GM12801 (cell line): ENCODE data around the gene EPB41L2.

Experiments
- TF ChIP-seq, protein P1 (sequence below): IDR thresholded peaks from one replicate; pipeline ENCODE4 v1.5.1; 2011; ENCODE audit warnings: control low read depth; ENCODE audit not compliant: insufficient read length; ENCODE audit errors: extremely low read depth

The EPB41L2 gene

DNA sequence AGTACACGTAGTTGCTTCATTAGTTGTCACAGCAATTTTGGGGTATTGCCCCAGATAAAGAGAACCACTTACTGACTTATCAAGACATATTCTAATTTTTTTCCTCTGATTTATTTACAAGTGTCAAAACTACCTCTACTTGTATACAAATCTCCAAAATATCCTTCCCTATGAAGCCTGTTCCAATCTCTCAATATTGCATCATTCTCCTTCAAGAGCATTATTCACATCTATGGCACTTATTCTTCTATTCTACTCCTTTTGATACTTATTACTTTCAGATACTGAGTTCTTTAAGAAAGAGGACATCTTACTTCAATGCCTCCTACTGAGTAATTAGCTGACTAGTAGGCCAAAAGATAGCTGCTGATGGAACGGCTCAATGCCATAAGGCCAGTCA is 130.6 kb downstream of the EPB41L2 start:
- TF ChIP-seq, protein P1, sequence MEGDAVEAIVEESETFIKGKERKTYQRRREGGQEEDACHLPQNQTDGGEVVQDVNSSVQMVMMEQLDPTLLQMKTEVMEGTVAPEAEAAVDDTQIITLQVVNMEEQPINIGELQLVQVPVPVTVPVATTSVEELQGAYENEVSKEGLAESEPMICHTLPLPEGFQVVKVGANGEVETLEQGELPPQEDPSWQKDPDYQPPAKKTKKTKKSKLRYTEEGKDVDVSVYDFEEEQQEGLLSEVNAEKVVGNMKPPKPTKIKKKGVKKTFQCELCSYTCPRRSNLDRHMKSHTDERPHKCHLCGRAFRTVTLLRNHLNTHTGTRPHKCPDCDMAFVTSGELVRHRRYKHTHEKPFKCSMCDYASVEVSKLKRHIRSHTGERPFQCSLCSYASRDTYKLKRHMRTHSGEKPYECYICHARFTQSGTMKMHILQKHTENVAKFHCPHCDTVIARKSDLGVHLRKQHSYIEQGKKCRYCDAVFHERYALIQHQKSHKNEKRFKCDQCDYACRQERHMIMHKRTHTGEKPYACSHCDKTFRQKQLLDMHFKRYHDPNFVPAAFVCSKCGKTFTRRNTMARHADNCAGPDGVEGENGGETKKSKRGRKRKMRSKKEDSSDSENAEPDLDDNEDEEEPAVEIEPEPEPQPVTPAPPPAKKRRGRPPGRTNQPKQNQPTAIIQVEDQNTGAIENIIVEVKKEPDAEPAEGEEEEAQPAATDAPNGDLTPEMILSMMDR: no peak

GRCh38 chr6:130931683-130932082 is 131.4 kb downstream of the EPB41L2 start:
- TF ChIP-seq, protein P1: no peak

- TF ChIP-seq, protein P1: no peak
Observed at GRCh38 chr6:130929036-130929678, 133.9 kb downstream of the EPB41L2 start.

- TF ChIP-seq, protein P1: no peak
Observed at GRCh38 chr6:130928158-130928912, 134.7 kb downstream of the EPB41L2 start.

DNA sequence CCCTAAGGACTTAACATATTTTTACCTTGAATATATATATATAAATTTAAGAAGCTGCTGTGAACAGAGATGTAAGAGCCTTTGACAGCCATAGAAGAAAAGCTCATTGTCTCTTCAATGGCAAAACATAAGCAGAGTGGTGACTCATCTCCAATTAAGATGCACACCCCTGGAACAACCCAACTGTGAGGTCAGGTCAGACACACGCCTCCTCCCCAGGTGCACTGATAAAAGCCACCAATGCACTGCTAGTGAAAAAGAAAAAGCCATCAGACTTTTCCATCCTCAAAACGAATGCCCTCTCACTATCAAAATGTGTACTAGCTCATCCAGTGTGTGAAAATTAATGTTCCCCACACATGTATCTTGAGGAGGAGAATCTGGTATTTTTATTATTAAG is 135.7 kb downstream of the EPB41L2 start:
- TF ChIP-seq, protein P1: no peak

GRCh38 chr6:130923350-130923749 is 139.7 kb downstream of the EPB41L2 start:
- TF ChIP-seq, protein P1: no peak

GRCh38 chr6:130922922-130923321 is 140.1 kb downstream of the EPB41L2 start:
- TF ChIP-seq, protein P1: no peak
